Endothelial cell of hepatic sinusoid (primary cell): ENCODE data around the gene MALSU1.
"Not testable (repeated sequence)": the region's sequence is repeated elsewhere in the genome, so short reads cannot be mapped to it uniquely, and the experiment has no call there.

Experiments used
- in situ Hi-C: cut with HindIII; loops from 2 replicates; pipeline ENCODE4 v1.10.0; 2017; ENCODE audit warnings: low sequenced_read_pairs

The MALSU1 gene

GRCh38 chr7:23284871-23285270 is 14.3 kb upstream of the MALSU1 start:
- in situ Hi-C loops: no loop called here

GRCh38 chr7:23285657-23286646 is 13.2 kb upstream of the MALSU1 start:
- in situ Hi-C loops: no loop called here

GRCh38 chr7:23287612-23288011 is 11.5 kb upstream of the MALSU1 start:
- in situ Hi-C loops: no loop called here

- in situ Hi-C loops: no loop called here
Measured at GRCh38 chr7:23290993-23291392, 8.1 kb upstream of the MALSU1 start.

- in situ Hi-C loops: no loop called here
Measured at GRCh38 chr7:23291957-23292560, 7.1 kb upstream of the MALSU1 start.

GRCh38 chr7:23292623-23293022 is 6.5 kb upstream of the MALSU1 start:
- in situ Hi-C loops: no loop called here

GRCh38 chr7:23293500-23294073 is 5.6 kb upstream of the MALSU1 start:
- in situ Hi-C loops: no loop called here

GRCh38 chr7:23294549-23295400 is 4.4 kb upstream of the MALSU1 start:
- in situ Hi-C loops: no loop called here

GRCh38 chr7:23295401-23295697 is 3.8 kb upstream of the MALSU1 start:
- in situ Hi-C loops: no loop called here

- in situ Hi-C loops: no loop called here
Measured at GRCh38 chr7:23298141-23298881, 828 bp upstream of the MALSU1 start.

GRCh38 chr7:23299770-23300300 is 696 bp downstream of the MALSU1 start:
- in situ Hi-C loops: no loop called here

GRCh38 chr7:23306936-23307521 is 7.9 kb downstream of the MALSU1 start:
- in situ Hi-C loops: no loop called here

GRCh38 chr7:23308754-23309153 is 9.6 kb downstream of the MALSU1 start:
- in situ Hi-C loops: no loop called here

GRCh38 chr7:23312141-23312540 is 13.0 kb downstream of the MALSU1 start:
- in situ Hi-C loops: not testable (repeated sequence)

GRCh38 chr7:23315366-23315765 is 16.2 kb downstream of the MALSU1 start:
- in situ Hi-C loops: no loop called here

GRCh38 chr7:23331132-23331531 is 32.0 kb downstream of the MALSU1 start:
- in situ Hi-C loops: no loop called here

GRCh38 chr7:23332193-23332592 is 33.1 kb downstream of the MALSU1 start:
- in situ Hi-C loops: no loop called here

- in situ Hi-C loops: no loop called here
Measured at GRCh38 chr7:23332910-23333612, 33.9 kb downstream of the MALSU1 start.

GRCh38 chr7:23333671-23334246 is 34.6 kb downstream of the MALSU1 start:
- in situ Hi-C loops: no loop called here
